Gastrocnemius medialis (tissue), 4 donors: Measurements from ENCODE around the gene TMEM91. TPM values are rescaled to one million over a fixed set of nuclear protein-coding genes. Genes with fewer than 3 reads are reported as not detected.
"Not testable (repeated sequence)": the region's sequence is repeated elsewhere in the genome, so short reads cannot be mapped to it uniquely, and the experiment has no call there.

Experiments used
- ATAC-seq, 2 donors: fragments of 150-250 bp; one replicate each; pipeline ENCODE4 v1.9.1; 2016
- DNase-seq, 2 donors: peaks; one replicate each; pipeline ENCODE4 v3.0.0-alpha.2; 2019
- H3K27ac ChIP-seq, 4 donors: fragments of 200-600 bp; sonication (generic); 1 replicate in 1 of 4; 2 replicates in 3 of 4; pipeline ENCODE4 v1.5.1; 2016 to 2018; ENCODE audit warnings: mild to moderate bottlenecking in 2 of 4, moderate library complexity in 1 of 4
- H3K27me3 ChIP-seq, 3 donors: fragments of 200-600 bp; sonication (generic) in 2 of 3; 1 replicate in 1 of 3; 2 replicates in 2 of 3; pipeline versions ENCODE4 v1.5.1 to v1.6.0; 2016 to 2019; ENCODE audit warnings: mild to moderate bottlenecking in 1 of 3, moderate library complexity in 1 of 3
- H3K36me3 ChIP-seq, 2 donors: fragments of 200-600 bp; sonication (generic) in 1 of 2; one replicate each; pipeline ENCODE4 v1.5.1; 2017 to 2018
- H3K4me1 ChIP-seq, 2 donors: fragments of 200-600 bp; sonication (generic) in 1 of 2; one replicate each; pipeline ENCODE4 v1.5.1; 2016 to 2017; ENCODE audit warnings: mild to moderate bottlenecking in 2 of 2
- H3K4me3 ChIP-seq, 4 donors: fragments of 200-600 bp; sonication (generic) in 3 of 4; 1 replicate in 1 of 4; 2 replicates in 3 of 4; pipeline ENCODE4 v1.5.1; 2016 to 2019; ENCODE audit warnings: mild to moderate bottlenecking in 2 of 4
- H3K9me3 ChIP-seq, 3 donors: fragments of 200-600 bp; sonication (generic) in 2 of 3; 1 replicate in 1 of 3; 2 replicates in 2 of 3; pipeline ENCODE4 v1.5.1; 2016 to 2019
- CTCF ChIP-seq, 5 experiments: fragments of 450-650 bp in 3 of 5; fragments of 200-600 bp in 2 of 5; sonication (generic) in 2 of 5; IDR thresholded peaks in 4 of 5; conservative IDR thresholded peaks in 1 of 5; 1 replicate in 4 of 5; 2 replicates in 1 of 5; pipeline ENCODE4 v1.5.1; 2016 to 2019; ENCODE audit warnings: antibody characterized with exemption in 5 of 5, mild to moderate bottlenecking in 3 of 5, moderate library complexity in 3 of 5
- POLR2A ChIP-seq, 2 donors: fragments of 450-650 bp; IDR thresholded peaks; one replicate each; pipeline ENCODE4 v1.6.1; 2017; ENCODE audit warnings: antibody characterized with exemption in 2 of 2, mild to moderate bottlenecking in 2 of 2, moderate library complexity in 2 of 2
- in situ Hi-C, 4 donors: fragments of 200-750 bp; cut with MboI; loops; one replicate each; pipeline versions ENCODE4 v1.15.0 to v1.8.0; 2017; ENCODE audit warnings: low sequenced_read_pairs in 4 of 4
- intact Hi-C: fragments of 100-400 bp; cut with DNase I; formaldehyde crosslinking; loops from one replicate; pipeline ENCODE4 v1.15.1; 2023; ENCODE audit warnings: low total_unique reads
- total RNA-seq, 4 donors: library from RNA; depleted of rRNA; stranded (reverse); fragments of >200 nt; gene quantifications; one replicate each; pipeline versions ENCODE4 v1.1.0 to v1.2.3, GENCODE V29; 2016

TMEM91 gene
- total RNA-seq, 4 donors from 2014 or later: 1.6 to 13.6 (median 4.7) TPM

GRCh38 chr19:41377977-41378709 is 1.8 kb downstream of the TMEM91 start:
- intact Hi-C loops (no loop called here), in situ Hi-C loops (no loop called here)
- Histone ChIP-seq H3K4me3 (no peak overlapping the region), H3K36me3 (peaks cover 0 to 5% of the 10 kb centered on the region in 2 donors), H3K27me3 (peaks cover 0 to 15% (median 5%) of the 10 kb centered on the region in 3 donors), H3K9me3 (no peaks in the 10 kb centered on the region), H3K4me1 (peaks cover 9 to 18% of the 10 kb centered on the region in 2 donors), H3K27ac (no peak overlapping the region)
- no peak for DNase-seq
- no peak for TF ChIP-seq CTCF (IDR thresholded peaks at IDR 0.05 in 4 of 5, conservative IDR thresholded peaks at IDR 0.05 in 1 of 5)
- TF ChIP-seq POLR2A (IDR thresholded peaks at IDR 0.05): no peak
- ATAC-seq: no peak

- intact Hi-C loops, ATAC-seq, H3K4me3 ChIP-seq, H3K27ac ChIP-seq, H3K27me3 ChIP-seq, H3K9me3 ChIP-seq, in situ Hi-C loops, DNase-seq, H3K4me1 ChIP-seq: not testable (repeated sequence)
- H3K36me3 ChIP-seq: peaks cover 0 to 12% of the 10 kb centered on the region in 2 donors
Observed at GRCh38 chr19:41381536-41381935, 5.2 kb downstream of the TMEM91 start.

- no peak for TF ChIP-seq CTCF (IDR thresholded peaks at IDR 0.05 in 4 of 5, conservative IDR thresholded peaks at IDR 0.05 in 1 of 5)
- TF ChIP-seq POLR2A (IDR thresholded peaks at IDR 0.05): no peak
- in situ Hi-C loops: no loop called here
Observed at GRCh38 chr19:41384351-41384750, 8.0 kb downstream of the TMEM91 start.

GRCh38 chr19:41386442-41386841 is 10.1 kb downstream of the TMEM91 start:
- DNase-seq: no peak
- Histone ChIP-seq H3K36me3 (peaks cover 0 to 59% of the 10 kb centered on the region in 2 donors), H3K4me3 (no peak overlapping the region), H3K4me1 (no peaks in the 10 kb centered on the region), H3K27me3 (no peaks in the 10 kb centered on the region), H3K27ac (no peak overlapping the region), H3K9me3 (no peaks in the 10 kb centered on the region)
- TF ChIP-seq POLR2A (IDR thresholded peaks at IDR 0.05): no peak
- intact Hi-C loops: no loop called here
- no peak for ATAC-seq
- in situ Hi-C loops: no loop called here

More at GRCh38 chr19:41384351-41384750, 8.0 kb downstream of the TMEM91 start:
- Histone ChIP-seq H3K27ac (no peak overlapping the region), H3K36me3 (peaks cover 0 to 38% of the 10 kb centered on the region in 2 donors), H3K4me3 (no peak overlapping the region), H3K4me1 (peaks cover 0 to 2% of the 10 kb centered on the region in 2 donors), H3K9me3 (no peaks in the 10 kb centered on the region), H3K27me3 (no peaks in the 10 kb centered on the region)
- ATAC-seq: no peak
- intact Hi-C loops: no loop called here
- DNase-seq: no peak

GRCh38 chr19:41391618-41392017 is 15.3 kb downstream of the TMEM91 start:
- no peaks in the 10 kb centered on the region for H3K9me3 ChIP-seq
- peaks cover 0 to 51% of the 10 kb centered on the region in 2 donors for H3K36me3 ChIP-seq
- H3K27ac ChIP-seq: no peak overlapping the region
- DNase-seq: no peak
- H3K4me3 ChIP-seq: no peak overlapping the region
- TF ChIP-seq CTCF (IDR thresholded peaks at IDR 0.05 in 4 of 5, conservative IDR thresholded peaks at IDR 0.05 in 1 of 5): no peak
- TF ChIP-seq POLR2A (IDR thresholded peaks at IDR 0.05): no peak
- peaks cover 4 to 11% of the 10 kb centered on the region in 2 donors for H3K4me1 ChIP-seq
- intact Hi-C loops: no loop called here
- in situ Hi-C loops: no loop called here
- no peaks in the 10 kb centered on the region for H3K27me3 ChIP-seq
- no peak for ATAC-seq
